ENCODE data around the gene GPC3.
A peak's percentile ranks its signal among the peaks of the same experiment; 100 is the strongest.
"Not testable (repeated sequence)": the region's sequence is repeated elsewhere in the genome, so short reads cannot be mapped to it uniquely, and the experiment has no call there.

The GPC3 gene

GRCh38 chrX:133985164-133985966, at the start of gene GPC3:
Gene GPC3 (minus strand): TSS chrX:133985594.
- H3K4me3 ChIP-seq (ENCODE audit: low read length in 2 of 2) = peak within 1 kb of the TSS; percentile 37 to 52
- no peak within 1 kb of the TSS for H3K9ac ChIP-seq (ENCODE audit: low read depth in 1 of 2, low read length in 2 of 2)
- H3K27ac ChIP-seq (ENCODE audit: low read depth in 2 of 2, low read length in 2 of 2) = no peak within 1 kb of the TSS
- H3K27me3 ChIP-seq (ENCODE audit: control insufficient read depth in 2 of 2, insufficient read depth in 2 of 2, low read length in 2 of 2) = peaks cover 12 to 16% of the 10 kb centered on the region in 2 donors
- no peaks in the 10 kb centered on the region for H3K36me3 ChIP-seq (ENCODE audit: control insufficient read depth in 2 of 2, insufficient read depth in 2 of 2, low read length in 2 of 2)
- no peaks in the 10 kb centered on the region for H3K9me3 ChIP-seq (ENCODE audit: control insufficient read depth in 2 of 2, low read length in 2 of 2)
- peaks cover 0 to 2% of the 10 kb centered on the region in 2 donors for H3K4me1 ChIP-seq (ENCODE audit: control insufficient read depth in 2 of 2, insufficient read depth in 2 of 2, low read length in 2 of 2)

- Histone ChIP-seq H3K9ac (ENCODE audit: low read depth in 1 of 2, low read length in 2 of 2) (no peak overlapping the region), H3K4me3 (ENCODE audit: low read length in 2 of 2) (no peak overlapping the region), H3K27ac (ENCODE audit: low read depth in 2 of 2, low read length in 2 of 2) (no peak overlapping the region), H3K27me3 (ENCODE audit: control insufficient read depth in 2 of 2, insufficient read depth in 2 of 2, low read length in 2 of 2) (no peaks in the 10 kb centered on the region), H3K4me1 (ENCODE audit: control insufficient read depth in 2 of 2, insufficient read depth in 2 of 2, low read length in 2 of 2) (no peaks in the 10 kb centered on the region), H3K36me3 (ENCODE audit: control insufficient read depth in 2 of 2, insufficient read depth in 2 of 2, low read length in 2 of 2) (no peaks in the 10 kb centered on the region), H3K9me3 (ENCODE audit: control insufficient read depth in 2 of 2, low read length in 2 of 2) (no peaks in the 10 kb centered on the region)
These were observed 47.0 kb upstream of the GPC3 start for GRCh38 chrX:134032441-134032840.

GRCh38 chrX:134026565-134027311, 41.3 kb upstream of the GPC3 start:
- Histone ChIP-seq H3K27ac (ENCODE audit: low read depth in 2 of 2, low read length in 2 of 2) (no peak overlapping the region), H3K4me3 (ENCODE audit: low read length in 2 of 2) (peak overlapping the region in 1 of 2 donors; percentile 53), H3K9ac (ENCODE audit: low read depth in 1 of 2, low read length in 2 of 2) (no peak overlapping the region), H3K4me1 (ENCODE audit: control insufficient read depth in 2 of 2, insufficient read depth in 2 of 2, low read length in 2 of 2) (no peaks in the 10 kb centered on the region), H3K9me3 (ENCODE audit: control insufficient read depth in 2 of 2, low read length in 2 of 2) (no peaks in the 10 kb centered on the region), H3K27me3 (ENCODE audit: control insufficient read depth in 2 of 2, insufficient read depth in 2 of 2, low read length in 2 of 2) (no peaks in the 10 kb centered on the region), H3K36me3 (ENCODE audit: control insufficient read depth in 2 of 2, insufficient read depth in 2 of 2, low read length in 2 of 2) (no peaks in the 10 kb centered on the region)

GRCh38 chrX:134025986-134026545, 40.7 kb upstream of the GPC3 start:
- Histone ChIP-seq H3K9me3 (ENCODE audit: control insufficient read depth in 2 of 2, low read length in 2 of 2) (no peaks in the 10 kb centered on the region), H3K4me1 (ENCODE audit: control insufficient read depth in 2 of 2, insufficient read depth in 2 of 2, low read length in 2 of 2) (no peaks in the 10 kb centered on the region), H3K4me3 (ENCODE audit: low read length in 2 of 2) (no peak overlapping the region), H3K36me3 (ENCODE audit: control insufficient read depth in 2 of 2, insufficient read depth in 2 of 2, low read length in 2 of 2) (no peaks in the 10 kb centered on the region), H3K27me3 (ENCODE audit: control insufficient read depth in 2 of 2, insufficient read depth in 2 of 2, low read length in 2 of 2) (no peaks in the 10 kb centered on the region), H3K9ac (ENCODE audit: low read depth in 1 of 2, low read length in 2 of 2) (no peak overlapping the region), H3K27ac (ENCODE audit: low read depth in 2 of 2, low read length in 2 of 2) (no peak overlapping the region)

- no peak overlapping the region for H3K9ac ChIP-seq (ENCODE audit: low read depth in 1 of 2, low read length in 2 of 2)
- H3K9me3 ChIP-seq (ENCODE audit: control insufficient read depth in 2 of 2, low read length in 2 of 2) = no peaks in the 10 kb centered on the region
- no peak overlapping the region for H3K4me3 ChIP-seq (ENCODE audit: low read length in 2 of 2)
- no peaks in the 10 kb centered on the region for H3K27me3 ChIP-seq (ENCODE audit: control insufficient read depth in 2 of 2, insufficient read depth in 2 of 2, low read length in 2 of 2)
- no peaks in the 10 kb centered on the region for H3K4me1 ChIP-seq (ENCODE audit: control insufficient read depth in 2 of 2, insufficient read depth in 2 of 2, low read length in 2 of 2)
- no peaks in the 10 kb centered on the region for H3K36me3 ChIP-seq (ENCODE audit: control insufficient read depth in 2 of 2, insufficient read depth in 2 of 2, low read length in 2 of 2)
- no peak overlapping the region for H3K27ac ChIP-seq (ENCODE audit: low read depth in 2 of 2, low read length in 2 of 2)
These were observed 39.4 kb upstream of the GPC3 start for GRCh38 chrX:134024686-134025377.

GRCh38 chrX:134023851-134024281, 38.5 kb upstream of the GPC3 start:
- H3K36me3 ChIP-seq (ENCODE audit: control insufficient read depth in 2 of 2, insufficient read depth in 2 of 2, low read length in 2 of 2) = no peaks in the 10 kb centered on the region

GRCh38 chrX:134020910-134021309, 35.5 kb upstream of the GPC3 start:
- H3K9ac ChIP-seq (ENCODE audit: low read depth in 1 of 2, low read length in 2 of 2) = no peak overlapping the region
- H3K9me3 ChIP-seq (ENCODE audit: control insufficient read depth in 2 of 2, low read length in 2 of 2) = no peaks in the 10 kb centered on the region
- H3K27me3 ChIP-seq (ENCODE audit: control insufficient read depth in 2 of 2, insufficient read depth in 2 of 2, low read length in 2 of 2) = peaks cover 0 to 3% of the 10 kb centered on the region in 2 donors
- H3K4me3 ChIP-seq (ENCODE audit: low read length in 2 of 2) = no peak overlapping the region
- no peak overlapping the region for H3K27ac ChIP-seq (ENCODE audit: low read depth in 2 of 2, low read length in 2 of 2)
- H3K36me3 ChIP-seq (ENCODE audit: control insufficient read depth in 2 of 2, insufficient read depth in 2 of 2, low read length in 2 of 2) = no peaks in the 10 kb centered on the region
- H3K4me1 ChIP-seq (ENCODE audit: control insufficient read depth in 2 of 2, insufficient read depth in 2 of 2, low read length in 2 of 2) = no peaks in the 10 kb centered on the region

More at GRCh38 chrX:134023851-134024281, 38.5 kb upstream of the GPC3 start:
- no peaks in the 10 kb centered on the region for H3K27me3 ChIP-seq (ENCODE audit: control insufficient read depth in 2 of 2, insufficient read depth in 2 of 2, low read length in 2 of 2)
- no peaks in the 10 kb centered on the region for H3K4me1 ChIP-seq (ENCODE audit: control insufficient read depth in 2 of 2, insufficient read depth in 2 of 2, low read length in 2 of 2)
- no peak overlapping the region for H3K9ac ChIP-seq (ENCODE audit: low read depth in 1 of 2, low read length in 2 of 2)
- no peak overlapping the region for H3K4me3 ChIP-seq (ENCODE audit: low read length in 2 of 2)
- H3K27ac ChIP-seq (ENCODE audit: low read depth in 2 of 2, low read length in 2 of 2) = no peak overlapping the region
- H3K9me3 ChIP-seq (ENCODE audit: control insufficient read depth in 2 of 2, low read length in 2 of 2) = no peaks in the 10 kb centered on the region

GRCh38 chrX:134019567-134020206, 34.3 kb upstream of the GPC3 start:
- Histone ChIP-seq H3K4me1 (ENCODE audit: control insufficient read depth in 2 of 2, insufficient read depth in 2 of 2, low read length in 2 of 2) (no peaks in the 10 kb centered on the region), H3K36me3 (ENCODE audit: control insufficient read depth in 2 of 2, insufficient read depth in 2 of 2, low read length in 2 of 2) (no peaks in the 10 kb centered on the region), H3K27me3 (ENCODE audit: control insufficient read depth in 2 of 2, insufficient read depth in 2 of 2, low read length in 2 of 2) (peaks cover 0 to 3% of the 10 kb centered on the region in 2 donors), H3K9me3 (ENCODE audit: control insufficient read depth in 2 of 2, low read length in 2 of 2) (no peaks in the 10 kb centered on the region), H3K27ac (ENCODE audit: low read depth in 2 of 2, low read length in 2 of 2) (no peak overlapping the region), H3K4me3 (ENCODE audit: low read length in 2 of 2) (no peak overlapping the region), H3K9ac (ENCODE audit: low read depth in 1 of 2, low read length in 2 of 2) (no peak overlapping the region)

GRCh38 chrX:134016309-134016708, 30.9 kb upstream of the GPC3 start:
- H3K27ac ChIP-seq (ENCODE audit: low read depth in 2 of 2, low read length in 2 of 2); H3K9ac ChIP-seq (ENCODE audit: low read depth in 1 of 2, low read length in 2 of 2); H3K36me3 ChIP-seq (ENCODE audit: control insufficient read depth in 2 of 2, insufficient read depth in 2 of 2, low read length in 2 of 2); H3K9me3 ChIP-seq (ENCODE audit: control insufficient read depth in 2 of 2, low read length in 2 of 2); H3K27me3 ChIP-seq (ENCODE audit: control insufficient read depth in 2 of 2, insufficient read depth in 2 of 2, low read length in 2 of 2); H3K4me1 ChIP-seq (ENCODE audit: control insufficient read depth in 2 of 2, insufficient read depth in 2 of 2, low read length in 2 of 2); H3K4me3 ChIP-seq (ENCODE audit: low read length in 2 of 2): not testable (repeated sequence)

All from mucosa of rectum (tissue), 2 donors.